GM12878 (cell line): ENCODE results near the gene BOLA2B. TPM values are rescaled to one million over a fixed set of nuclear protein-coding genes. Genes with fewer than 3 reads are reported as not detected.
A peak's percentile ranks its signal among the peaks of the same experiment; 100 is the strongest.

Experiments
- BACH1 ChIP-seq: fragments of 450-650 bp; IDR thresholded peaks from 2 replicates; pipeline ENCODE4 v1.6.1; 2017; ENCODE audit warnings: mild to moderate bottlenecking, borderline replicate concordance
- BHLHE40 ChIP-seq, 2 experiments: fragments of 450-650 bp in 1 of 2; IDR thresholded peaks; 2 replicates each; pipeline ENCODE4 v1.6.1; 2011 to 2017; ENCODE audit warnings: low read depth in 2 of 2, borderline replicate concordance in 1 of 2, improper control_type of control experiment in 1 of 2, low read length in 1 of 2, mild to moderate bottlenecking in 1 of 2
- CBFB ChIP-seq: IDR thresholded peaks from 2 replicates; pipeline ENCODE4 v1.6.1; 2016; ENCODE audit warnings: antibody characterized with exemption, low read depth
- CBX5 ChIP-seq: sonication (generic); IDR thresholded peaks from 2 replicates; pipeline ENCODE4 v1.6.1; 2016; ENCODE audit warnings: low read depth, moderate library complexity, mild to moderate bottlenecking, inconsistent platforms
- CEBPB ChIP-seq, 2 experiments: fragments of 150-350 bp in 1 of 2; IDR thresholded peaks; 2 replicates each; pipeline ENCODE4 v1.6.1; 2012 to 2014; ENCODE audit warnings: low read depth in 2 of 2, low read length in 2 of 2, borderline replicate concordance in 1 of 2, inconsistent platforms in 1 of 2
- CHD4 ChIP-seq: fragments of 200-600 bp; sonication (generic); IDR thresholded peaks from 2 replicates; pipeline ENCODE4 v1.6.1; 2016; ENCODE audit warnings: mild to moderate bottlenecking
- CREB1 ChIP-seq: IDR thresholded peaks from 2 replicates; pipeline ENCODE4 v1.6.1; 2012; ENCODE audit warnings: low read depth, mild to moderate bottlenecking, inconsistent platforms
- CREM ChIP-seq: IDR thresholded peaks from 2 replicates; pipeline ENCODE4 v1.6.1; 2014; ENCODE audit warnings: antibody characterized with exemption, low read depth
- EP300 ChIP-seq, 2 experiments: fragments of 150-350 bp in 1 of 2; IDR thresholded peaks; 2 replicates each; pipeline ENCODE4 v1.6.1; 2011 to 2012; ENCODE audit warnings: low read depth in 2 of 2, low read length in 2 of 2, borderline replicate concordance in 1 of 2, improper control_type of control experiment in 1 of 2, inconsistent platforms in 1 of 2; ENCODE audit not compliant: control insufficient read depth in 1 of 2
- ETV6 ChIP-seq, 2 experiments: fragments of 450-650 bp in 1 of 2; IDR thresholded peaks in 1 of 2; conservative IDR thresholded peaks in 1 of 2; 2 replicates each; pipeline ENCODE4 v1.6.1; 2014; ENCODE audit warnings: antibody characterized with exemption in 1 of 2, borderline replicate concordance in 1 of 2, low read depth in 1 of 2, mild to moderate bottlenecking in 1 of 2, moderate library complexity in 1 of 2
- FOXM1 ChIP-seq: IDR thresholded peaks from 2 replicates; pipeline ENCODE4 v1.6.1; 2012; ENCODE audit warnings: low read depth, mild to moderate bottlenecking, inconsistent platforms, low read length, moderate library complexity
- HDGF ChIP-seq: fragments of 450-650 bp; IDR thresholded peaks from 2 replicates; pipeline ENCODE4 v1.6.1; 2016; ENCODE audit warnings: antibody characterized with exemption
- IKZF2 ChIP-seq, 2 experiments: fragments of 450-650 bp; IDR thresholded peaks; 2 replicates each; pipeline ENCODE4 v1.6.1; 2017; ENCODE audit warnings: mild to moderate bottlenecking in 2 of 2, moderate library complexity in 2 of 2
- IRF4 ChIP-seq: IDR thresholded peaks from 2 replicates; pipeline ENCODE4 v1.6.1; 2011; ENCODE audit warnings: low read depth, low read length
- MEF2B ChIP-seq: fragments of 450-650 bp; IDR thresholded peaks from 2 replicates; pipeline ENCODE4 v1.6.1; 2018; ENCODE audit warnings: mild to moderate bottlenecking, moderate library complexity; ENCODE audit not compliant: partially characterized antibody, poor library complexity, severe bottlenecking
- MLLT1 ChIP-seq: fragments of 450-650 bp; IDR thresholded peaks from 2 replicates; pipeline ENCODE4 v1.6.1; 2016; ENCODE audit warnings: mild to moderate bottlenecking
- NBN ChIP-seq: fragments of 450-650 bp; IDR thresholded peaks from 2 replicates; pipeline ENCODE4 v1.6.1; 2016
- PAX8 ChIP-seq: fragments of 450-650 bp; IDR thresholded peaks from 2 replicates; pipeline ENCODE4 v1.6.1; 2017; ENCODE audit warnings: mild to moderate bottlenecking, moderate library complexity
- RELB ChIP-seq: fragments of 450-650 bp; IDR thresholded peaks from 2 replicates; pipeline ENCODE4 v1.6.1; 2017; ENCODE audit warnings: low read depth, mild to moderate bottlenecking, moderate library complexity
- RFX5 ChIP-seq: IDR thresholded peaks from 2 replicates; pipeline ENCODE4 v1.6.1; 2011; ENCODE audit warnings: low read depth, low read length, improper control_type of control experiment
- RUNX3 ChIP-seq: IDR thresholded peaks from 2 replicates; pipeline ENCODE4 v1.6.1; 2012; ENCODE audit warnings: low read length, inconsistent platforms
- SIN3A ChIP-seq: IDR thresholded peaks from 2 replicates; pipeline ENCODE4 v1.6.1; 2012; ENCODE audit warnings: low read depth, low read length, improper control_type of control experiment
- SPI1 ChIP-seq: IDR thresholded peaks from 2 replicates; pipeline ENCODE4 v1.6.1; 2011; ENCODE audit warnings: low read depth, mild to moderate bottlenecking, low read length, moderate library complexity, borderline replicate concordance; ENCODE audit not compliant: insufficient read depth
- WRNIP1 ChIP-seq: IDR thresholded peaks from 2 replicates; pipeline ENCODE4 v1.6.1; 2011; ENCODE audit warnings: low read depth, low read length, improper control_type of control experiment, borderline replicate concordance
- ZNF207 ChIP-seq: fragments of 450-650 bp; IDR thresholded peaks from 2 replicates; pipeline ENCODE4 v1.6.1; 2014; ENCODE audit warnings: antibody characterized with exemption, mild to moderate bottlenecking, borderline replicate concordance
- polyA plus RNA-seq, 11 experiments: library from polyadenylated mRNA; depleted of rRNA in 4 of 11; unstranded in 6 of 11; stranded (reverse) in 5 of 11; fragments of >200 nt; fragmentation: Nextera tagmentation in 4 of 11; fragmentation: Illumina TruSeq in 1 of 11; extraction: Ambion mirVana in 4 of 11; extraction: Trizol in 1 of 11; gene quantifications; 1 replicate in 1 of 11; 2 replicates in 10 of 11; pipeline versions ENCODE4 v1.2.1 to v1.2.3, GENCODE V29; 2011 to 2016; ENCODE audit warnings: inconsistent platforms in 2 of 11, missing spikeins in 2 of 11, low read depth in 1 of 11
- total RNA-seq, 4 experiments: library from RNA; depleted of rRNA in 3 of 4; stranded (reverse); fragments of >200 nt in 3 of 4; fragmentation: Illumina TruSeq in 1 of 4; extraction: Trizol in 1 of 4; gene quantifications; 2 replicates each; pipeline versions ENCODE4 v1.2.1 to v1.2.3, GENCODE V29; 2013 to 2021

BOLA2B gene
- total and polyA plus RNA-seq, 10 of the 15 experiments (the other 5 are each of a cell fraction or from before 2014, with no cell fraction given) = 39.9 to 292 (median 130) TPM

- TF ChIP-seq RFX5 = no peak
- TF ChIP-seq RELB = peak; percentile 95
- TF ChIP-seq RUNX3 = peak; percentile 97
- TF ChIP-seq EP300 (IDR thresholded peaks at IDR 0.05; ENCODE audit: borderline replicate concordance in 1 of 2, control insufficient read depth in 1 of 2, low read depth in 2 of 2, low read length in 2 of 2) = peak; percentile 52 to 95; a peak in 2 of 4 replicates
- peak; percentile 48; the same call in 1 of the 2 replicates for TF ChIP-seq CREM
- peak; percentile 57 for TF ChIP-seq MEF2B
- 0 out of 2 replicates have a peak, but pooled peaks have one; percentile 19 for TF ChIP-seq CREB1
- TF ChIP-seq BHLHE40 (IDR thresholded peaks at IDR 0.05; ENCODE audit: borderline replicate concordance in 1 of 2, low read depth in 2 of 2, low read length in 1 of 2) = peak; percentile 79 to 82
- no peak for TF ChIP-seq WRNIP1
- TF ChIP-seq ETV6 (conservative IDR thresholded peaks at IDR 0.05 in 1 of 2, IDR thresholded peaks at IDR 0.05 in 1 of 2; ENCODE audit: borderline replicate concordance in 1 of 2, low read depth in 1 of 2) = peak in 1 of 2 experiments; percentile 84; a peak in 2 of 4 replicates
- TF ChIP-seq SIN3A = no peak
- TF ChIP-seq ZNF207 = peak; percentile 23; the same call in 1 of the 2 replicates
- TF ChIP-seq CBFB = peak; percentile 74
- peak; percentile 75; the same call in 1 of the 2 replicates for TF ChIP-seq IRF4
- peak; percentile 92 for TF ChIP-seq MLLT1
- TF ChIP-seq IKZF2 (IDR thresholded peaks at IDR 0.05) = peak; percentile 99
- TF ChIP-seq FOXM1 = 0 out of 2 replicates have a peak, but pooled peaks have one; percentile 22
- peak; percentile 90; the same call in 1 of the 2 replicates for TF ChIP-seq HDGF
- TF ChIP-seq CHD4 = 0 out of 2 replicates have a peak, but pooled peaks have one; percentile 29
- TF ChIP-seq SPI1 = peak; percentile 99
- no peak for TF ChIP-seq PAX8
- peak; percentile 58; the same call in 1 of the 2 replicates for TF ChIP-seq CBX5
- TF ChIP-seq CEBPB (IDR thresholded peaks at IDR 0.05; ENCODE audit: borderline replicate concordance in 1 of 2, low read depth in 2 of 2, low read length in 2 of 2) = no peak
- TF ChIP-seq NBN = peak; percentile 94
- peak; percentile 91; the same call in 1 of the 2 replicates for TF ChIP-seq BACH1
Measured at GRCh38 chr16:30166202-30166902, 27.1 kb downstream of the BOLA2B start (continued).
